Superior temporal gyrus (tissue), 1 donor: ENCODE measurements around the gene MOSPD2.

Experiments used
- DNase-seq: peaks from one replicate; pipeline ENCODE4 v3.0.0-alpha.2; 2016; ENCODE audit errors: extremely low spot score

MOSPD2 gene

GRCh38 chrX:14915596-14915995 lies 42.4 kb downstream of the MOSPD2 start:
- no peak for DNase-seq

- no peak for DNase-seq
Measured at GRCh38 chrX:14916017-14916674, 42.9 kb downstream of the MOSPD2 start.

- no peak for DNase-seq
Measured at GRCh38 chrX:14919407-14919806, 46.2 kb downstream of the MOSPD2 start.

- no peak for DNase-seq
Measured at GRCh38 chrX:14920196-14920595, 47.0 kb downstream of the MOSPD2 start.

- no peak for DNase-seq
Measured at GRCh38 chrX:14922437-14922836, 49.2 kb downstream of the MOSPD2 start.

GRCh38 chrX:14923761-14924160 lies 50.5 kb downstream of the MOSPD2 start:
- DNase-seq: no peak

GRCh38 chrX:14926471-14926870 lies 53.2 kb downstream of the MOSPD2 start:
- DNase-seq: no peak

- no peak for DNase-seq
Measured at GRCh38 chrX:14927401-14927800, 54.2 kb downstream of the MOSPD2 start.

- no peak for DNase-seq
Measured at GRCh38 chrX:14930663-14931062, 57.4 kb downstream of the MOSPD2 start.

- no peak for DNase-seq
Measured at GRCh38 chrX:14932136-14932535, 58.9 kb downstream of the MOSPD2 start.

GRCh38 chrX:14934423-14934822 lies 61.2 kb downstream of the MOSPD2 start:
- no peak for DNase-seq

- DNase-seq: no peak
Measured at GRCh38 chrX:14936561-14936960, 63.3 kb downstream of the MOSPD2 start.

GRCh38 chrX:14939644-14940043 lies 66.4 kb downstream of the MOSPD2 start:
- no peak for DNase-seq

GRCh38 chrX:14941301-14941700 lies 68.1 kb downstream of the MOSPD2 start:
- no peak for DNase-seq

GRCh38 chrX:14942341-14942740 lies 69.1 kb downstream of the MOSPD2 start:
- DNase-seq: no peak

GRCh38 chrX:14943962-14944361 lies 70.7 kb downstream of the MOSPD2 start:
- DNase-seq: no peak

- no peak for DNase-seq
Measured at GRCh38 chrX:14946606-14947155, 73.5 kb downstream of the MOSPD2 start.

GRCh38 chrX:14948691-14949090 lies 75.5 kb downstream of the MOSPD2 start:
- no peak for DNase-seq

GRCh38 chrX:14956813-14957582 lies 83.8 kb downstream of the MOSPD2 start:
- no peak for DNase-seq

- DNase-seq: no peak
Measured at GRCh38 chrX:14963447-14964236, 90.4 kb downstream of the MOSPD2 start.

GRCh38 chrX:14964500-14964899 lies 91.3 kb downstream of the MOSPD2 start:
- no peak for DNase-seq
